ENCODE data around the gene RHOT2.

DNA sequence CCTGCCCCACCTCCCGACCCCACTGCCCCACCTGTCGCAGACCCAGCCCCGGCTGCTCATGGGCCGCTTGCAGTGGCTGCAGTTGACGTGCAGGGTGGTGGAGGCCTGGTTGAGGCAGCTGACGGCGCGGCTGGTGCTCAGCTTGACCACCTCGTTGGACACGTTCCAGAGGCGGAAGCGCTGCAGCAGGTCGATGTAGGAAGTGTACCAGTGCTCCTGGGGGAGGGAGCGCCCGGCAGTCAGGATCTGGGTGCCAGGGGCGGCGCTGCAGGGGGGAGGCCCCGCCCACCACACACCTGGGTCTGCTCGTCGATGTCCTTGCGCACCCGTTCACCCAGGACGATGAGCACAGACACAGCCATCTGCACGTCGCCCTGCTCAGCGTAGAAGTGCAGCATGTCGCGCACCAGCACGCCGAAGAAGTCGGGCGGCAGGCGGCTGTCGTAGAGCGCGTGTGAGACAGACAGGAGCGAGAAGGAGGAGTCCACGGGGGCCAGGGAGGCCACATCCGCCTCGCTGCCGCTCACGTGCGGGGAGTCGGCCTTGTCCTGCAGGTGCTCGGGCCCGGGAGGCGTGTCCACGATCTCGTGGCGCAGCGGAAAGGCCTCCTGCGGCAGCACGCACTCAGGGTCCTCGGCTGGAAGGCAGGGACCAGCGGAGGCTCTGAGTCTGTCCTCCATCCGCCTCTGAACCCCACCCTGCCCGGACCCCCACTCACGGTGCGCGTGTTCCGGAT is 17.2 kb downstream of the RHOT2 start:
- no peak for TF ChIP-seq POLR2AphosphoS5 (IDR thresholded peaks at IDR 0.05; ENCODE audit: low read depth, low read length)
- TF ChIP-seq EZH2 (IDR thresholded peaks at IDR 0.05; ENCODE audit: low read depth, low read length, severe bottlenecking) = no peak
- no peak for TF ChIP-seq E2F6 (IDR thresholded peaks at IDR 0.05)
- TF ChIP-seq, protein P1, sequence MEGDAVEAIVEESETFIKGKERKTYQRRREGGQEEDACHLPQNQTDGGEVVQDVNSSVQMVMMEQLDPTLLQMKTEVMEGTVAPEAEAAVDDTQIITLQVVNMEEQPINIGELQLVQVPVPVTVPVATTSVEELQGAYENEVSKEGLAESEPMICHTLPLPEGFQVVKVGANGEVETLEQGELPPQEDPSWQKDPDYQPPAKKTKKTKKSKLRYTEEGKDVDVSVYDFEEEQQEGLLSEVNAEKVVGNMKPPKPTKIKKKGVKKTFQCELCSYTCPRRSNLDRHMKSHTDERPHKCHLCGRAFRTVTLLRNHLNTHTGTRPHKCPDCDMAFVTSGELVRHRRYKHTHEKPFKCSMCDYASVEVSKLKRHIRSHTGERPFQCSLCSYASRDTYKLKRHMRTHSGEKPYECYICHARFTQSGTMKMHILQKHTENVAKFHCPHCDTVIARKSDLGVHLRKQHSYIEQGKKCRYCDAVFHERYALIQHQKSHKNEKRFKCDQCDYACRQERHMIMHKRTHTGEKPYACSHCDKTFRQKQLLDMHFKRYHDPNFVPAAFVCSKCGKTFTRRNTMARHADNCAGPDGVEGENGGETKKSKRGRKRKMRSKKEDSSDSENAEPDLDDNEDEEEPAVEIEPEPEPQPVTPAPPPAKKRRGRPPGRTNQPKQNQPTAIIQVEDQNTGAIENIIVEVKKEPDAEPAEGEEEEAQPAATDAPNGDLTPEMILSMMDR (IDR thresholded peaks at IDR 0.05; ENCODE audit: control extremely low read depth in 1 of 3, insufficient read depth in 1 of 3, low read depth in 1 of 3, low read length in 3 of 3) = no peak
- TF ChIP-seq BCL11A (IDR thresholded peaks at IDR 0.05; ENCODE audit: low read depth in 2 of 2, low read length in 2 of 2) = no peak
- no peak for TF ChIP-seq USF2 (IDR thresholded peaks at IDR 0.05; ENCODE audit: low read length)
- no peak for TF ChIP-seq CHD2 (IDR thresholded peaks at IDR 0.05; ENCODE audit: low read length)
- TF ChIP-seq SP1 (IDR thresholded peaks at IDR 0.05; ENCODE audit: low read depth, low read length) = no peak
- no peak for TF ChIP-seq NANOG (IDR thresholded peaks at IDR 0.05; ENCODE audit: insufficient read depth, low read depth, low read length, poor library complexity, severe bottlenecking)

Measured in H1 (cell line).